NT2/D1 (cell line): ENCODE measurements around the gene PCNT.
"Not testable (repeated sequence)": the region's sequence is repeated elsewhere in the genome, so short reads cannot be mapped to it uniquely, and the experiment has no call there.

Experiments used
- YY1 ChIP-seq: IDR thresholded peaks from 2 replicates; pipeline ENCODE4 v1.6.1; 2011; ENCODE audit not compliant: insufficient read length, insufficient read depth
- ZNF274 ChIP-seq: IDR thresholded peaks from 2 replicates; pipeline ENCODE4 v1.6.1; 2011; ENCODE audit warnings: mild to moderate bottlenecking, low read depth, low read length

DNA sequence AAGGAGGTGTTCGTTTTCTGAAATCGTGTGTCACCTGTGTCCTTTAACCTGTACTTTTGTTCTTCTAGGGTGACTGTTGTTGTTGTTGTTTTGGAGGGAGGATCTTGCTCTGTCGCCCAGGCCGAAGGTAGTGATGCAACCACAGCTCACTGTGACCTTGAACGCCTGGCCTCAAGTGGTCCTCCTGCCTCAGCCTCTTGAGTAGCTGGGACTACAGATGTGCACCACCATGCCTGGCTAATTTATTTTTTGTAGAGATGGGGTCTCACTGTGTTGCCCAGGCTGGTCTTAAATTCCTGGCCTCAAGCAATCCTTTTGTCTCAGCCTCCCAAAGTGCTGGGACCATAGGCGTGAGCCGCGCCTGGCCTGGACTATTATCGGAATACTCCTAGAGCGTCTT, 49.0 kb downstream of the PCNT start:
- not testable (repeated sequence) for TF ChIP-seq YY1, ZNF274
